Kidney (tissue), 14 donors: ENCODE results near the gene PKHD1. TPM values are rescaled to one million over a fixed set of nuclear protein-coding genes. Genes with fewer than 3 reads are reported as not detected.

Experiments used
- DNase-seq, 5 donors: peaks; one replicate each; pipeline ENCODE4 v3.0.0-alpha.2; 2013 to 2020
- FAIRE-seq: peaks from 2 replicates; lab custom pipeline; 2012; peaks lifted over from hg19 to GRCh38; lab: Jason Lieb, UNC
- H3K27ac ChIP-seq, 2 donors: one replicate each; pipeline ENCODE4 v1.7.0; 2013; ENCODE audit warnings: low read depth in 2 of 2, low read length in 2 of 2, inconsistent platforms in 1 of 2
- H3K27me3 ChIP-seq: one replicate; pipeline ENCODE4 v1.7.1; 2013; ENCODE audit warnings: low read length, inconsistent platforms; ENCODE audit not compliant: control insufficient read depth, insufficient read depth
- H3K36me3 ChIP-seq, 3 donors: one replicate each; pipeline versions ENCODE4 v1.7.0 to v1.7.1; 2013; ENCODE audit warnings: low read length in 3 of 3, control low read depth in 1 of 3, inconsistent platforms in 1 of 3; ENCODE audit not compliant: insufficient read depth in 3 of 3, control insufficient read depth in 2 of 3
- H3K4me1 ChIP-seq, 3 donors: one replicate each; pipeline versions ENCODE4 v1.7.0 to v1.7.1; 2013; ENCODE audit warnings: low read length in 3 of 3, inconsistent platforms in 1 of 3, low read depth in 1 of 3; ENCODE audit not compliant: control insufficient read depth in 2 of 3, insufficient read depth in 2 of 3
- H3K4me3 ChIP-seq, 3 donors: one replicate each; pipeline versions ENCODE4 v1.7.0 to v1.8.1; 2013; ENCODE audit warnings: low read length in 3 of 3, control low read depth in 1 of 3, inconsistent platforms in 1 of 3
- H3K9ac ChIP-seq, 3 donors: one replicate each; pipeline versions ENCODE4 v1.7.0 to v1.7.1; 2013; ENCODE audit warnings: low read length in 3 of 3, control low read depth in 1 of 3, inconsistent platforms in 1 of 3
- H3K9me3 ChIP-seq, 3 donors: one replicate each; pipeline versions ENCODE4 v1.7.0 to v1.7.1; 2013; ENCODE audit warnings: low read length in 3 of 3, control low read depth in 1 of 3, inconsistent platforms in 1 of 3; ENCODE audit not compliant: control insufficient read depth in 2 of 3, insufficient read depth in 1 of 3
- intact Hi-C: fragments of 100-400 bp; cut with DNase I; formaldehyde crosslinking; loops from one replicate; pipeline ENCODE4 v1.11.1; 2022
- polyA plus RNA-seq: library from polyadenylated mRNA; stranded (reverse); fragments of 350-450 nt; fragmentation: Illumina TruSeq; extraction: RNeasy Lipid Tissue Mini Kit (QIAGEN cat#74804); gene quantifications from one replicate; pipeline ENCODE4 v1.2.3, GENCODE V29; 2014; ENCODE audit warnings: low read depth, low replicate concordance; ENCODE audit not compliant: insufficient read depth
- total RNA-seq: library from RNA; stranded (reverse); fragmentation: NEBNext Ultra II Directional; extraction: Animal tissue kit (Norgen Biotek cat#: 25700); gene quantifications from one replicate; pipeline ENCODE4 v1.2.1, GENCODE V29; 2021
- TF ChIP-seq, protein P1 (sequence below): IDR thresholded peaks from 3 replicates; pipeline ENCODE4 v1.5.1; 2012; ENCODE audit warnings: mild to moderate bottlenecking, moderate library complexity, borderline replicate concordance; ENCODE audit not compliant: insufficient read depth; ENCODE audit errors: extremely low read depth
- donor health status: control.
- donor health status: control.
- donor health status: control.
- donor health status: control.
- donor health status: control.
- donor health status: DM: yes; HTN: yes; CAD: no.
- donor health status: Normal renal cell carcinoma (clear cell type).

The PKHD1 gene
- total and polyA plus RNA-seq, 2 donors from 2014 or later: 6.0 to 77.5 TPM

DNA sequence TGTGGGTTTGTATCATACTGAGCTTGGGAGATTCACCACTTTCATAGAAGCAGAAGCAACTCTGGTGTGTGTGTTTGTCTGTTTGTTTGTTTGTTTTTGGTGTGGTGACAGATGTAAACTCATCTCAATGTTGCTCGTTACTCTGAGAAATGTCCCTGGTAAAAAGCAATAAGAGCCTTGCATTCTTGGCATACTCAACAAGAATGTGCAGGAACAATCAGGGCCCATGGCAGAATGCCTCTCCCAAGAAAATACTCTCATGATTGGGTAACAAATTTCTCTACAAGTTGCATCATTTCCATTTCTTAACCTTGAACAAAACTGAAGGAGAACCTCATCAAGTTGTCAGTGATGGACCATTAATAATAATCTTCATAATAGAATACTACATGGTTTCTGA is 43.0 kb upstream of the PKHD1 start:
- no peak for FAIRE-seq
- intact Hi-C loops: no loop called here

GRCh38 chr6:52127957-52128356 is 40.5 kb upstream of the PKHD1 start:
- H3K4me3 ChIP-seq: no peak overlapping the region
- FAIRE-seq: no peak
- DNase-seq: no peak
- H3K9ac ChIP-seq: no peak overlapping the region
- TF ChIP-seq, protein P1, sequence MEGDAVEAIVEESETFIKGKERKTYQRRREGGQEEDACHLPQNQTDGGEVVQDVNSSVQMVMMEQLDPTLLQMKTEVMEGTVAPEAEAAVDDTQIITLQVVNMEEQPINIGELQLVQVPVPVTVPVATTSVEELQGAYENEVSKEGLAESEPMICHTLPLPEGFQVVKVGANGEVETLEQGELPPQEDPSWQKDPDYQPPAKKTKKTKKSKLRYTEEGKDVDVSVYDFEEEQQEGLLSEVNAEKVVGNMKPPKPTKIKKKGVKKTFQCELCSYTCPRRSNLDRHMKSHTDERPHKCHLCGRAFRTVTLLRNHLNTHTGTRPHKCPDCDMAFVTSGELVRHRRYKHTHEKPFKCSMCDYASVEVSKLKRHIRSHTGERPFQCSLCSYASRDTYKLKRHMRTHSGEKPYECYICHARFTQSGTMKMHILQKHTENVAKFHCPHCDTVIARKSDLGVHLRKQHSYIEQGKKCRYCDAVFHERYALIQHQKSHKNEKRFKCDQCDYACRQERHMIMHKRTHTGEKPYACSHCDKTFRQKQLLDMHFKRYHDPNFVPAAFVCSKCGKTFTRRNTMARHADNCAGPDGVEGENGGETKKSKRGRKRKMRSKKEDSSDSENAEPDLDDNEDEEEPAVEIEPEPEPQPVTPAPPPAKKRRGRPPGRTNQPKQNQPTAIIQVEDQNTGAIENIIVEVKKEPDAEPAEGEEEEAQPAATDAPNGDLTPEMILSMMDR: no peak
- peaks cover 5 to 48% (median 9%) of the 10 kb centered on the region in 3 donors for H3K4me1 ChIP-seq
- no peaks in the 10 kb centered on the region for H3K9me3 ChIP-seq
- no peak overlapping the region for H3K27ac ChIP-seq
- no peaks in the 10 kb centered on the region for H3K36me3 ChIP-seq
- intact Hi-C loops: no loop called here
- no peaks in the 10 kb centered on the region for H3K27me3 ChIP-seq

More for the DNA sequence above, 43.0 kb upstream of the PKHD1 start:
- Histone ChIP-seq H3K4me3 (no peak overlapping the region), H3K27ac (no peak overlapping the region), H3K9me3 (no peaks in the 10 kb centered on the region), H3K9ac (no peak overlapping the region), H3K27me3 (no peaks in the 10 kb centered on the region), H3K4me1 (peaks cover 2 to 30% (median 3%) of the 10 kb centered on the region in 3 donors), H3K36me3 (no peaks in the 10 kb centered on the region)
- TF ChIP-seq, protein P1: no peak
- DNase-seq: no peak

DNA sequence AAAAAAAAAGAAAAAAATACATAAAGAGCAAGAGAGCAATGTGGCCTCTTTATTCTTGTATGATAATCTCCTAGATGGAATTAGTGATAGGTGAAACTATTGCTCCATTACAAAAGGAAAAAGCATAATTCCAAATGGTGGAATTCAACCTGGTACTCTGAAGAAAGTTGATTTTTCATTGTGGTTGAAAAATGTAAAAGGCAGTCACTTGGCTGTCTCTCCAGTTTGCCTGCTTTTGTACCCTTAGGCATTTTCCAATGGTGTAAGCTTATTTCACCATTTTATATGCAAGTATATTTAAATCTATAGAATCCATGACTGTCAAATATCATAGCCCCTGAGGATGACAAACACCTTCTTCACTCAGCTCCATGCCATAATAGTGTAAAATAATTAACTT is 38.8 kb upstream of the PKHD1 start:
- FAIRE-seq (no peak), DNase-seq (no peak)
- Histone ChIP-seq H3K9ac (no peak overlapping the region), H3K4me3 (no peak overlapping the region), H3K36me3 (no peaks in the 10 kb centered on the region), H3K27me3 (no peaks in the 10 kb centered on the region), H3K4me1 (peaks cover 5 to 59% (median 9%) of the 10 kb centered on the region in 3 donors), H3K27ac (peak overlapping the region; percentile 19 to 61), H3K9me3 (no peaks in the 10 kb centered on the region)
- TF ChIP-seq, protein P1: no peak
- intact Hi-C loops: no loop called here

DNA sequence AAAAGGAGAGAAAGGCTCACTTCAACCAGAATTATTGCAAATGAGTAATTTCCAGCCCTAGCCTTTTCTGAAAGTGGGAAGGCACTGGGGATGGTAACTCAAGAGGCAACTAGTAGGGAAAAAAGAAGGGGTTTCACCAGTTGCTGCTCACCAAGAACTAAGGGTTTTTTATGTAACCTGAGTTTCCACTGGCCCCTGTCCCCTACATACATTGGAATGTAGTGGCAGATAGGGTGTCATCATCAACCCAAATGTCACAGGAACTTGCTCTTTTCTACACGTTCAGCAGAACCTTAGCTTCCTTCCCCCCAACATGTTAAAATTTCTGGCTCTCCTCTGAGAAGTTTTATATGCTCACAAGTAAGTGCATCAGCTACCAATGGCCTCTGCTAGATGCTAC is 38.2 kb upstream of the PKHD1 start:
- intact Hi-C loops: no loop called here
- Histone ChIP-seq H3K4me1 (peaks cover 5 to 60% (median 9%) of the 10 kb centered on the region in 3 donors), H3K9ac (peak overlapping the region in 1 of 3 donors; percentile 38), H3K27ac (peak overlapping the region; percentile 90 to 94), H3K27me3 (no peaks in the 10 kb centered on the region), H3K9me3 (no peaks in the 10 kb centered on the region), H3K36me3 (no peaks in the 10 kb centered on the region), H3K4me3 (peak overlapping the region in 1 of 3 donors; percentile 37)
- DNase-seq: no peak
- TF ChIP-seq, protein P1: no peak
- no peak for FAIRE-seq
